ENCODE results near the gene DLD. TPM values are rescaled to one million over a fixed set of nuclear protein-coding genes. Genes with fewer than 3 reads are reported as not detected.
A peak's percentile ranks its signal among the peaks of the same experiment; 100 is the strongest.

DLD gene
- total and polyA plus RNA-seq, 9 of the 15 experiments (the other 6 are each of a cell fraction or from before 2014, with no cell fraction given), result 130 to 639 (median 247) TPM

GRCh38 chr7:107890962-107891635 lies at the start of gene DLD (continued):
- TF ChIP-seq RBM34 (IDR thresholded peaks at IDR 0.05; ENCODE audit: borderline replicate concordance, insufficient read depth, low read length) (no peak), MYNN (IDR thresholded peaks at IDR 0.05) (peak; percentile 9; the same call in 1 of the 2 replicates), MYNN (CRISPR knock-in tag; IDR thresholded peaks at IDR 0.05) (no peak), PYGO2 (tag; IDR thresholded peaks at IDR 0.05) (no peak), CHAMP1 (IDR thresholded peaks at IDR 0.05) (0 out of 2 replicates have a peak, but pooled peaks have one; percentile 18), ZNF232 (CRISPR knock-in tag; IDR thresholded peaks at IDR 0.05) (no peak; the same call in 1 of the 2 replicates), JUN (IDR thresholded peaks at IDR 0.05; ENCODE audit: borderline replicate concordance, low read depth, low read length) (peak; percentile 50; the same call in 1 of the 2 replicates), JUN (CRISPR knock-in tag; IDR thresholded peaks at IDR 0.05; ENCODE audit: borderline replicate concordance) (no peak), EP300 (IDR thresholded peaks at IDR 0.05; ENCODE audit: low read length) (0 out of 2 replicates have a peak, but pooled peaks have one; percentile 17), UBTF (IDR thresholded peaks at IDR 0.05; ENCODE audit: borderline replicate concordance in 1 of 2, low read depth in 2 of 2, low read length in 2 of 2) (peak; percentile 75 to 98; a peak in 3 of 4 replicates), FOSL1 (tag; conservative IDR thresholded peaks at IDR 0.05) (peak; percentile 74), ZNF12 (CRISPR knock-in tag; IDR thresholded peaks at IDR 0.05) (no peak; the same call in 1 of the 2 replicates), KAT2B (IDR thresholded peaks at IDR 0.05; ENCODE audit: low read depth, low read length) (no peak), ZNF696 (CRISPR knock-in tag; conservative IDR thresholded peaks at IDR 0.05) (no peak), SIN3A (IDR thresholded peaks at IDR 0.05; ENCODE audit: borderline replicate concordance in 2 of 2, control insufficient read depth in 1 of 2, low read depth in 2 of 2, low read length in 2 of 2) (peak; percentile 69 to 81; a peak in 2 of 4 replicates), DMBX1 (CRISPR knock-in tag; IDR thresholded peaks at IDR 0.05; ENCODE audit: borderline replicate concordance) (no peak), ZNF134 (CRISPR knock-in tag; conservative IDR thresholded peaks at IDR 0.05) (peak; percentile 60; the same call in 1 of the 2 replicates), LARP7 (IDR thresholded peaks at IDR 0.05) (peak; percentile 36; the same call in 1 of the 2 replicates), IRF2 (CRISPR knock-in tag; IDR thresholded peaks at IDR 0.05) (no peak), FOXA3 (CRISPR knock-in tag; conservative IDR thresholded peaks at IDR 0.05 in 1 of 2, IDR thresholded peaks at IDR 0.05 in 1 of 2) (no peak), POLR2AphosphoS5 (IDR thresholded peaks at IDR 0.05; ENCODE audit: control insufficient read depth, insufficient read depth, low read depth, low read length) (peak; percentile 94), CREB5 (CRISPR knock-in tag; IDR thresholded peaks at IDR 0.05) (0 out of 2 replicates have a peak, but pooled peaks have one; percentile 52)
